AG04449 (cell line): ENCODE data around the gene EPB41L3.
A peak's percentile ranks its signal among the peaks of the same experiment; 100 is the strongest.

Source experiments
- CTCF ChIA-PET: fragments of 350-600 bp; formaldehyde crosslinking; extraction: SDS; loops from one replicate; lab custom pipeline; 2021; ENCODE audit warnings: antibody characterized with exemption; lab: Yijun Ruan, JAX
- POLR2A ChIA-PET: fragments of 400-600, 350-600 bp; formaldehyde crosslinking; extraction: SDS; loops from one replicate; lab custom pipeline; 2020; ENCODE audit warnings: antibody characterized with exemption, inconsistent platforms; lab: Yijun Ruan, JAX
- DNase-seq: peaks from one replicate; pipeline ENCODE4 v3.0.0-alpha.2; 2010; ENCODE audit warnings: low read depth, low spot score
- H3K4me3 ChIP-seq: 2 replicates; pipeline ENCODE4 v1.5.1; 2011; ENCODE audit warnings: low read depth, mild to moderate bottlenecking, control low read depth, low read length
- CTCF ChIP-seq: IDR thresholded peaks from one replicate; pipeline ENCODE4 v1.5.1; 2011; ENCODE audit warnings: mild to moderate bottlenecking, moderate library complexity, low read length, control low read depth, inconsistent platforms; ENCODE audit not compliant: insufficient read depth; ENCODE audit errors: missing control alignments

Gene EPB41L3

GRCh38 chr18:5537860-5538259 is 5.9 kb downstream of the EPB41L3 start:
- no peak for TF ChIP-seq CTCF
- ChIA-PET POLR2A (no interaction called here), CTCF (no interaction called here)
- no peak for DNase-seq
- no peak overlapping the region for H3K4me3 ChIP-seq

DNA sequence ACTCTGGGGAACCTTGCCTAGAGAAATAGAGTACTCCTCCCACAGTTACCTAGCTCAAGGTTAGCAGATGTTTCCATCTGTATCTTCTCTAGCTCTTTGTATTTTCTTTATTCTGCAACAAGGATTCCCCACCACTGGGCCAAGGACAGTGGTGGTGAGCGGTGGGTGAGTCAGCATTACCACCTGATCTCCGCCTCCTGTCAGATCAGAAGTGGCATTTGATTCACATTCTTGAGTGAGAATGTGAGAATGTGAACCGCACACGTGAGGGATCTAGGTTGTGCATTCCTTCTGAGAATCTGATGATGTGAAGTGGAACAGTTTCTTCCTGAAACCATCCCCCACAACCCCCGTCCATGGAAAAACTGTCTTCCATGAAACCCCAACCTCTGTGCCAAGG is 9.0 kb downstream of the EPB41L3 start:
- CTCF ChIA-PET, result no interaction called here
- no peak overlapping the region for H3K4me3 ChIP-seq
- DNase-seq, result no peak
- POLR2A ChIA-PET, result no interaction called here
- no peak for TF ChIP-seq CTCF

GRCh38 chr18:5532066-5532465 is 11.7 kb downstream of the EPB41L3 start:
- ChIA-PET POLR2A (no interaction called here), CTCF (no interaction called here)
- no peak overlapping the region for H3K4me3 ChIP-seq
- DNase-seq, result no peak
- TF ChIP-seq CTCF, result no peak

GRCh38 chr18:5530629-5531178 is 13.1 kb downstream of the EPB41L3 start:
- no peak for TF ChIP-seq CTCF
- CTCF ChIA-PET, result no interaction called here
- POLR2A ChIA-PET, result no interaction called here
- no peak overlapping the region for H3K4me3 ChIP-seq
- DNase-seq, result no peak

DNA sequence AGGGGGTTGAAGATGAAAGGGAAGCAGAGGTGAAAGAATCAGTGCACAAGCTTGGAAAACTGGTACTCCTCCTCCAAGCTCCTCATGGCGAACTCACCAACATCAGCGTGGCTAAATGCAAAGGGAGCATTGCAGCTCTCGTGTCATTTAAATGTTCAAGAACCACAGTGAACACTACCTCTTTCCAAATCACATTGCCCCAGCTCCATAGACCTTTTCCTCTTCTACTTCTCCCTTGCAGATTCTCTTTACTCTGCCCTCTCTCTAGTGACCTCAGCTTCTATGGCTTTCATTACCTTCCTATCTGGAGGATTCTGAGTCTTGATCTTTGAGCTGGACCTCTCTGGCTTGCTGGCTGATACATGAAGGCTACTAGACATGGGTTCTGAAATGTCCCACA is 14.3 kb downstream of the EPB41L3 start:
- no peak overlapping the region for H3K4me3 ChIP-seq
- CTCF ChIA-PET, result no interaction called here
- no peak for TF ChIP-seq CTCF
- POLR2A ChIA-PET, result no interaction called here
- DNase-seq, result no peak

- peak; percentile 23 for DNase-seq
- ChIA-PET POLR2A (no interaction called here), CTCF (no interaction called here)
- H3K4me3 ChIP-seq, result no peak overlapping the region
- no peak for TF ChIP-seq CTCF
Observed at GRCh38 chr18:5527603-5528002, 16.2 kb downstream of the EPB41L3 start.
